HCT116 (cell line): ENCODE data around the gene DNAJC28. TPM values are rescaled to one million over a fixed set of nuclear protein-coding genes. Genes with fewer than 3 reads are reported as not detected.
A peak's percentile ranks its signal among the peaks of the same experiment; 100 is the strongest.

Experiments used
- ATAC-seq: fragments of 200-7000 bp; cut with Tn5 transposase; 2 replicates; pipeline ENCODE4 v1.9.1; 2020; ENCODE audit warnings: mild to moderate bottlenecking, moderate library complexity
- BruUV-seq: library from RNA; stranded (reverse); fragments of 400-500 nt; replicated peaks from 2 replicates; lab custom pipeline; 2021; lab: Mats Ljungman, UMichigan
- CTCF ChIA-PET: fragments of 300-600 bp; sonication (Branson Sonifier 250); formaldehyde crosslinking; loops from one replicate; lab custom pipeline; 2021; ENCODE audit warnings: antibody characterized with exemption; lab: Charles Lee
- POLR2A ChIA-PET: fragments of 300-600, 350-600 bp; sonication (Branson Sonifier 250); formaldehyde crosslinking; loops from one replicate; lab custom pipeline; 2021; ENCODE audit warnings: antibody characterized with exemption; lab: Charles Lee
- RAD21 ChIA-PET, 2 experiments: fragments of 300-600 bp; sonication (Branson Sonifier 250); formaldehyde crosslinking; loops; one replicate each; lab custom pipeline; 2023; ENCODE audit warnings: low total read pairs in 2 of 2; ENCODE audit not compliant: uncharacterized antibody in 2 of 2, unreplicated experiment in 2 of 2, low non-redundant PET in 1 of 2; lab: Charles Lee
- DNase-seq: peaks from one replicate; pipeline ENCODE4 v3.0.0-alpha.2; 2010; ENCODE audit warnings: low read depth, low spot score
- H2AFZ ChIP-seq: fragments of 200-600 bp; shearing (Covaris generic), sonication (generic); 2 replicates; pipeline ENCODE4 v1.6.1; 2017; ENCODE audit warnings: low read depth, mixed run types, mixed read lengths, antibody characterized with exemption, low read length; ENCODE audit not compliant: poor library complexity, severe bottlenecking
- H3K27ac ChIP-seq: 2 replicates; pipeline ENCODE4 v1.5.1; 2012; ENCODE audit warnings: low read depth, low read length
- H3K27me3 ChIP-seq: fragments of 200-600 bp; sonication (generic); 2 replicates; pipeline ENCODE4 v1.6.1; 2016; ENCODE audit warnings: mixed run types, low read length, mixed read lengths; ENCODE audit not compliant: insufficient read depth
- H3K36me3 ChIP-seq, 2 experiments: fragments of 200-500 bp in 1 of 2; fragments of 200-600 bp in 1 of 2; sonication (Bioruptor generic) in 1 of 2; sonication (generic) in 1 of 2; 2 replicates each; pipeline versions ENCODE4 v1.5.1 to v1.6.1; 2014 to 2016; ENCODE audit warnings: low read length in 2 of 2, inconsistent platforms in 1 of 2, mixed read lengths in 1 of 2, mixed run types in 1 of 2; ENCODE audit not compliant: insufficient read depth in 2 of 2, control insufficient read depth in 1 of 2
- H3K4me1 ChIP-seq, 2 experiments: fragments of 200-600 bp in 1 of 2; sonication (generic) in 1 of 2; 2 replicates each; pipeline versions ENCODE4 v1.5.1 to v1.6.1; 2012 to 2017; ENCODE audit warnings: low read length in 2 of 2, inconsistent platforms in 1 of 2, mild to moderate bottlenecking in 1 of 2, mixed read lengths in 1 of 2, mixed run types in 1 of 2, moderate library complexity in 1 of 2; ENCODE audit not compliant: insufficient read depth in 2 of 2, control insufficient read depth in 1 of 2
- H3K4me2 ChIP-seq: fragments of 200-600 bp; sonication (generic); 2 replicates; pipeline ENCODE4 v1.6.1; 2017; ENCODE audit warnings: mixed run types, low read length, mixed read lengths
- H3K4me3 ChIP-seq, 2 experiments: fragments of 200-600 bp in 1 of 2; sonication (generic) in 1 of 2; replicated peaks in 1 of 2; 2 replicates each; pipeline ENCODE4 v1.5.1; 2011 to 2016; ENCODE audit warnings: low read length in 2 of 2, control low read depth in 1 of 2, low read depth in 1 of 2, mild to moderate bottlenecking in 1 of 2, mixed read lengths in 1 of 2, mixed run types in 1 of 2
- H3K79me2 ChIP-seq: fragments of 200-600 bp; sonication (generic); 2 replicates; pipeline ENCODE4 v1.6.1; 2017; ENCODE audit warnings: mild to moderate bottlenecking, mixed run types, low read length, moderate library complexity, mixed read lengths; ENCODE audit not compliant: insufficient read depth
- H3K9ac ChIP-seq: fragments of 200-600 bp; sonication (generic); 2 replicates; pipeline ENCODE4 v1.6.1; 2016; ENCODE audit warnings: low read length, mixed read lengths
- H3K9me2 ChIP-seq: fragments of 200-600 bp; sonication (generic), shearing (Covaris generic); 2 replicates; pipeline ENCODE4 v1.6.1; 2017; ENCODE audit warnings: mixed run types, mild to moderate bottlenecking, moderate library complexity; ENCODE audit not compliant: insufficient read depth
- H3K9me3 ChIP-seq, 2 experiments: fragments of 200-500 bp in 1 of 2; fragments of 200-600 bp in 1 of 2; sonication (Bioruptor generic) in 1 of 2; sonication (generic) in 1 of 2; 2 replicates each; pipeline ENCODE4 v1.6.1; 2014 to 2017; ENCODE audit warnings: low read length in 2 of 2, mixed read lengths in 2 of 2, inconsistent platforms in 1 of 2, low read depth in 1 of 2, mild to moderate bottlenecking in 1 of 2, mixed run types in 1 of 2, moderate library complexity in 1 of 2; ENCODE audit not compliant: control insufficient read depth in 1 of 2, insufficient read depth in 1 of 2
- H4K20me1 ChIP-seq: fragments of 200-600 bp; sonication (generic), shearing (Covaris generic); 2 replicates; pipeline ENCODE4 v1.6.1; 2017; ENCODE audit warnings: mixed run types, mild to moderate bottlenecking, moderate library complexity; ENCODE audit not compliant: insufficient read depth
- ATF3 ChIP-seq: IDR thresholded peaks from 2 replicates; pipeline ENCODE4 v1.6.1; 2012
- CBX3 ChIP-seq: IDR thresholded peaks from 2 replicates; pipeline ENCODE4 v1.6.1; 2012; ENCODE audit warnings: low read depth
- CEBPB ChIP-seq: IDR thresholded peaks from 2 replicates; pipeline ENCODE4 v1.6.1; 2012; ENCODE audit warnings: low read depth
- CTCF ChIP-seq, 3 experiments: fragments of 200-600 bp in 1 of 3; sonication (generic) in 1 of 3; IDR thresholded peaks in 2 of 3; conservative IDR thresholded peaks in 1 of 3; 2 replicates each; pipeline ENCODE4 v1.5.1; 2012 to 2017; ENCODE audit warnings: low read depth in 2 of 3, low read length in 2 of 3, antibody characterized with exemption in 1 of 3, borderline replicate concordance in 1 of 3, control low read depth in 1 of 3, mild to moderate bottlenecking in 1 of 3, mixed read lengths in 1 of 3, mixed run types in 1 of 3, moderate library complexity in 1 of 3; ENCODE audit not compliant: insufficient read depth in 1 of 3
- EGR1 ChIP-seq: IDR thresholded peaks from 2 replicates; pipeline ENCODE4 v1.6.1; 2012; ENCODE audit warnings: low read depth
- ELF1 ChIP-seq: IDR thresholded peaks from 2 replicates; pipeline ENCODE4 v1.6.1; 2012; ENCODE audit warnings: low read depth, borderline replicate concordance
- EZH2 ChIP-seq: fragments of 200-600 bp; sonication (generic); IDR thresholded peaks from 2 replicates; pipeline ENCODE4 v1.6.1; 2017; ENCODE audit warnings: antibody characterized with exemption, mixed run types
- POLR2A ChIP-seq: IDR thresholded peaks from 2 replicates; pipeline ENCODE4 v1.7.0; 2011; ENCODE audit warnings: borderline replicate concordance; ENCODE audit not compliant: insufficient read depth, insufficient read length; ENCODE audit errors: extremely low read depth
- POLR2AphosphoS5 ChIP-seq: IDR thresholded peaks from 2 replicates; pipeline ENCODE4 v1.6.1; 2011; ENCODE audit warnings: mild to moderate bottlenecking, low read depth, low read length, moderate library complexity
- RAD21 ChIP-seq: IDR thresholded peaks from 2 replicates; pipeline ENCODE4 v1.6.1; 2012; ENCODE audit warnings: low read depth, mild to moderate bottlenecking
- SIN3A ChIP-seq: IDR thresholded peaks from 2 replicates; pipeline ENCODE4 v1.6.1; 2012; ENCODE audit warnings: low read depth
- SP1 ChIP-seq: IDR thresholded peaks from 2 replicates; pipeline ENCODE4 v1.6.1; 2012; ENCODE audit warnings: low read depth
- SRF ChIP-seq: IDR thresholded peaks from 2 replicates; pipeline ENCODE4 v1.6.1; 2012; ENCODE audit warnings: low read depth
- TCF7L2 ChIP-seq: IDR thresholded peaks from 2 replicates; pipeline ENCODE4 v1.7.0; 2011; ENCODE audit warnings: borderline replicate concordance, inconsistent platforms; ENCODE audit not compliant: insufficient read depth, insufficient read length; ENCODE audit errors: extremely low read depth
- ZFX ChIP-seq: fragments of 450-650 bp; IDR thresholded peaks from 2 replicates; pipeline ENCODE4 v1.6.1; 2017
- intact Hi-C: fragments of 100-400 bp; cut with micrococcal nuclease; formaldehyde crosslinking; loops from 2 replicates; pipeline ENCODE4 v1.10.0; 2022
- total RNA-seq: library from RNA; stranded (reverse); gene quantifications from one replicate; pipeline ENCODE4 v1.2.1, GENCODE V29; 2021; ENCODE audit not compliant: unreplicated experiment
- TF ChIP-seq, protein P1 (sequence below): IDR thresholded peaks from 2 replicates; pipeline ENCODE4 v1.6.1; 2012
- TF ChIP-seq, protein P2 (sequence below): IDR thresholded peaks from 2 replicates; pipeline ENCODE4 v1.6.1; 2011; ENCODE audit warnings: mild to moderate bottlenecking, low read length, moderate library complexity; ENCODE audit not compliant: insufficient replicate concordance; ENCODE audit errors: extremely low read depth
- TF ChIP-seq, protein P3 (sequence below): IDR thresholded peaks from 2 replicates; pipeline ENCODE4 v1.6.1; 2012; ENCODE audit warnings: low read depth

DNAJC28 gene
- total RNA-seq, 1 experiment from 2014 or later: 0.81 TPM

DNA sequence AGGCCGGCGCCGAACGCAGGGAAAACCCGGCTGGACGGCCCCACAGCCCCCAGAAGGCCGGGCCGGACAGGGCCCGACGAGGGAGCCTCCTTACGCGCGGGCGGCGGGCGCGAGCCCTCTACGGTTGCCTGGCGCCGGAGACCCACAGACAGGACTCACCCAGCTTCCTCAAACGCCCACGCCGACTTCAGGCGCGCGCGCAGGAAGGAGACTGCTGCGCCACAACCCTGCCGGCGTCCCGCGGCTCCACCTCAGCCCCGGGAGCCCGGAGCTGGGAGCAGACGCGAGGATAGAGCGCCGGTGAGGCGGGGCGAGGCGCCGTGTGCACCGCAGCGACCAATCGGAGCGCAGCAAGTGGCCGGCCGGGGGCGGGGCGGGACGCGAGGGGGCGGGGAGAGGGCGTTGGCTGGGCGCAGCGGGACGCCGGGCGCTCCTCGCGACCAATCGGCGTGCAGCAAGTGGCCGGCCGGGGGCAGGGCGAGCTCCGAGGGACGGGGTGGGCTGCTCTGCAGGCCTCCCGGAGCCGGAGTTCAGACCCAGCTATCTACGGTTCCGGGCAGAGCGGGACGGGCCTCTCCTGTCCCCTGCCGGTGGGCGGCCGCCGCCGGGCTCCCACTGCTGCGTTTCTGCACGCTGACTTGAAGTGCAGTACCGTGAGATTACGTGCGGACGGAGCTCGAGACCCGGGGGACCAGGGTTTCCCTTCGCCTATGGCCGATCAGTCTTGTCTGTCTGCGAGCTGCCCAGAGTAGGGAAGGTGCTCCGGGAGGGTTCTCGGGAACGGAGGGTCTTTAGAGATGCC, 11.6 kb downstream of the DNAJC28 start, which contains the start of gene TMEM50B:
TSS of gene TMEM50B (minus strand) at position 296 of the 802 bp plus-strand sequence. CDS start 11,089 bp downstream, outside the sequence.
- ChIA-PET RAD21 (interaction anchor here in 1 of 2 experiments (0.5 kb wide), 1 partner anchor 44 kb away, joined by 3 read pairs; no protein-coding TSS in a partner anchor), POLR2A (interaction anchor here (0.9 to 4.2 kb wide), 7 partner anchors 12 to 75 kb away, joined by 3 to 52 read pairs (median 3); partner anchors contain the start of genes DNAJC28 and SON), CTCF (interaction anchor here (0.6 to 1.4 kb wide), 6 partner anchors 11 to 878 kb away, joined by 3 to 7 read pairs (median 6); partner anchors contain the start of gene DNAJC28)
- Histone ChIP-seq H3K79me2 (peaks cover 11% of the 10 kb centered on the region; the same call in 1 of the 2 replicates), H4K20me1 (no peaks in the 10 kb centered on the region), H3K36me3 (no peaks in the 10 kb centered on the region), H3K4me2 (peak within 1 kb of the TSS; percentile 95), H3K4me3 (peak within 1 kb of the TSS; percentile 78 to 92), H3K4me1 (peaks cover 5 to 13% of the 10 kb centered on the region in 2 experiments), H3K27ac (peak within 1 kb of the TSS; percentile 82), H3K9me2 (no peaks in the 10 kb centered on the region), H2AFZ (peak within 1 kb of the TSS; percentile 56), H3K9ac (peak within 1 kb of the TSS; percentile 78), H3K27me3 (no peaks in the 10 kb centered on the region), H3K9me3 (no peaks in the 10 kb centered on the region)
- ATAC-seq (peak; percentile 94), DNase-seq (peak; percentile 83)
- no TSS peak for BruUV-seq
- TF ChIP-seq RAD21: 0 out of 2 replicates have a peak, but pooled peaks have one; percentile 6
- TF ChIP-seq, protein P1, sequence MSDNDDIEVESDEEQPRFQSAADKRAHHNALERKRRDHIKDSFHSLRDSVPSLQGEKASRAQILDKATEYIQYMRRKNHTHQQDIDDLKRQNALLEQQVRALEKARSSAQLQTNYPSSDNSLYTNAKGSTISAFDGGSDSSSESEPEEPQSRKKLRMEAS: no peak
- TF ChIP-seq CBX3: no peak
- no peak for TF ChIP-seq TCF7L2
- TF ChIP-seq EGR1: peak; percentile 93
- peak; percentile 90 for TF ChIP-seq ZFX
- peak; percentile 35; the same call in 1 of the 2 replicates for TF ChIP-seq SP1
- no peak for TF ChIP-seq SRF
- TF ChIP-seq EZH2: no peak
- TF ChIP-seq CTCF (IDR thresholded peaks at IDR 0.05 in 2 of 3, conservative IDR thresholded peaks at IDR 0.05 in 1 of 3; ENCODE audit: borderline replicate concordance in 1 of 3, insufficient read depth in 1 of 3, low read depth in 2 of 3, low read length in 2 of 3): no peak
- no peak for TF ChIP-seq CEBPB
- TF ChIP-seq ELF1: no peak
- TF ChIP-seq, protein P2, sequence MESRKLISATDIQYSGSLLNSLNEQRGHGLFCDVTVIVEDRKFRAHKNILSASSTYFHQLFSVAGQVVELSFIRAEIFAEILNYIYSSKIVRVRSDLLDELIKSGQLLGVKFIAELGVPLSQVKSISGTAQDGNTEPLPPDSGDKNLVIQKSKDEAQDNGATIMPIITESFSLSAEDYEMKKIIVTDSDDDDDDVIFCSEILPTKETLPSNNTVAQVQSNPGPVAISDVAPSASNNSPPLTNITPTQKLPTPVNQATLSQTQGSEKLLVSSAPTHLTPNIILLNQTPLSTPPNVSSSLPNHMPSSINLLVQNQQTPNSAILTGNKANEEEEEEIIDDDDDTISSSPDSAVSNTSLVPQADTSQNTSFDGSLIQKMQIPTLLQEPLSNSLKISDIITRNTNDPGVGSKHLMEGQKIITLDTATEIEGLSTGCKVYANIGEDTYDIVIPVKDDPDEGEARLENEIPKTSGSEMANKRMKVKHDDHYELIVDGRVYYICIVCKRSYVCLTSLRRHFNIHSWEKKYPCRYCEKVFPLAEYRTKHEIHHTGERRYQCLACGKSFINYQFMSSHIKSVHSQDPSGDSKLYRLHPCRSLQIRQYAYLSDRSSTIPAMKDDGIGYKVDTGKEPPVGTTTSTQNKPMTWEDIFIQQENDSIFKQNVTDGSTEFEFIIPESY: no peak
- TF ChIP-seq POLR2A: peak; percentile 77
- TF ChIP-seq SIN3A: peak; percentile 46
- no peak for TF ChIP-seq ATF3
- peak; percentile 83 for TF ChIP-seq POLR2AphosphoS5
- TF ChIP-seq, protein P3, sequence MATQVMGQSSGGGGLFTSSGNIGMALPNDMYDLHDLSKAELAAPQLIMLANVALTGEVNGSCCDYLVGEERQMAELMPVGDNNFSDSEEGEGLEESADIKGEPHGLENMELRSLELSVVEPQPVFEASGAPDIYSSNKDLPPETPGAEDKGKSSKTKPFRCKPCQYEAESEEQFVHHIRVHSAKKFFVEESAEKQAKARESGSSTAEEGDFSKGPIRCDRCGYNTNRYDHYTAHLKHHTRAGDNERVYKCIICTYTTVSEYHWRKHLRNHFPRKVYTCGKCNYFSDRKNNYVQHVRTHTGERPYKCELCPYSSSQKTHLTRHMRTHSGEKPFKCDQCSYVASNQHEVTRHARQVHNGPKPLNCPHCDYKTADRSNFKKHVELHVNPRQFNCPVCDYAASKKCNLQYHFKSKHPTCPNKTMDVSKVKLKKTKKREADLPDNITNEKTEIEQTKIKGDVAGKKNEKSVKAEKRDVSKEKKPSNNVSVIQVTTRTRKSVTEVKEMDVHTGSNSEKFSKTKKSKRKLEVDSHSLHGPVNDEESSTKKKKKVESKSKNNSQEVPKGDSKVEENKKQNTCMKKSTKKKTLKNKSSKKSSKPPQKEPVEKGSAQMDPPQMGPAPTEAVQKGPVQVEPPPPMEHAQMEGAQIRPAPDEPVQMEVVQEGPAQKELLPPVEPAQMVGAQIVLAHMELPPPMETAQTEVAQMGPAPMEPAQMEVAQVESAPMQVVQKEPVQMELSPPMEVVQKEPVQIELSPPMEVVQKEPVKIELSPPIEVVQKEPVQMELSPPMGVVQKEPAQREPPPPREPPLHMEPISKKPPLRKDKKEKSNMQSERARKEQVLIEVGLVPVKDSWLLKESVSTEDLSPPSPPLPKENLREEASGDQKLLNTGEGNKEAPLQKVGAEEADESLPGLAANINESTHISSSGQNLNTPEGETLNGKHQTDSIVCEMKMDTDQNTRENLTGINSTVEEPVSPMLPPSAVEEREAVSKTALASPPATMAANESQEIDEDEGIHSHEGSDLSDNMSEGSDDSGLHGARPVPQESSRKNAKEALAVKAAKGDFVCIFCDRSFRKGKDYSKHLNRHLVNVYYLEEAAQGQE: no peak
- intact Hi-C loops: no loop called here
